ENCODE measurements around the gene SMARCA2.
"Not testable (repeated sequence)": the region's sequence is repeated elsewhere in the genome, so short reads cannot be mapped to it uniquely, and the experiment has no call there.

SMARCA2 gene

GRCh38 chr9:2144619-2145018 is 129.5 kb downstream of the SMARCA2 start:
- no peak overlapping the region for H3K27ac ChIP-seq
- no peak overlapping the region for H3K9ac ChIP-seq (ENCODE audit: insufficient read length)
- TF ChIP-seq EZH2 (IDR thresholded peaks at IDR 0.05), result no peak
- no peak for TF ChIP-seq POLR2AphosphoS5 (IDR thresholded peaks at IDR 0.05; ENCODE audit: borderline replicate concordance, low read depth, low read length)
- TF ChIP-seq FOXP2 (optimal IDR thresholded peaks at IDR 0.05; ENCODE audit: control extremely low read depth, extremely low read length, insufficient read depth), result no peak
- no peak for DNase-seq (ENCODE audit: low read depth, low spot score)
- H3K9me3 ChIP-seq (ENCODE audit: low read depth, low read length), result no peaks in the 10 kb centered on the region
- no peaks in the 10 kb centered on the region for H3K36me3 ChIP-seq (ENCODE audit: insufficient read depth, low read length)
- no peak overlapping the region for H3K4me3 ChIP-seq

GRCh38 chr9:2145746-2146145 is 130.6 kb downstream of the SMARCA2 start:
- no peak overlapping the region for H3K27ac ChIP-seq
- no peaks in the 10 kb centered on the region for H3K36me3 ChIP-seq (ENCODE audit: insufficient read depth, low read length)
- no peaks in the 10 kb centered on the region for H3K9me3 ChIP-seq (ENCODE audit: low read depth, low read length)
- no peak overlapping the region for H3K9ac ChIP-seq (ENCODE audit: insufficient read length)
- TF ChIP-seq POLR2AphosphoS5 (IDR thresholded peaks at IDR 0.05; ENCODE audit: borderline replicate concordance, low read depth, low read length) (no peak), EZH2 (IDR thresholded peaks at IDR 0.05) (no peak), FOXP2 (optimal IDR thresholded peaks at IDR 0.05; ENCODE audit: control extremely low read depth, extremely low read length, insufficient read depth) (no peak)
- no peak overlapping the region for H3K4me3 ChIP-seq
- no peak for DNase-seq (ENCODE audit: low read depth, low spot score)

- H3K9me3 ChIP-seq (ENCODE audit: low read depth, low read length); H3K9ac ChIP-seq (ENCODE audit: insufficient read length); DNase-seq (ENCODE audit: low read depth, low spot score); H3K27ac ChIP-seq; H3K36me3 ChIP-seq (ENCODE audit: insufficient read depth, low read length); H3K4me3 ChIP-seq: not testable (repeated sequence)
These were observed 131.6 kb downstream of the SMARCA2 start for GRCh38 chr9:2146700-2147099.

- no peak overlapping the region for H3K4me3 ChIP-seq
- H3K9me3 ChIP-seq (ENCODE audit: low read depth, low read length), result no peaks in the 10 kb centered on the region
- DNase-seq (ENCODE audit: low read depth, low spot score), result no peak
- H3K9ac ChIP-seq (ENCODE audit: insufficient read length), result no peak overlapping the region
- TF ChIP-seq POLR2AphosphoS5 (IDR thresholded peaks at IDR 0.05; ENCODE audit: borderline replicate concordance, low read depth, low read length) (no peak), FOXP2 (optimal IDR thresholded peaks at IDR 0.05; ENCODE audit: control extremely low read depth, extremely low read length, insufficient read depth) (no peak), EZH2 (IDR thresholded peaks at IDR 0.05) (no peak)
- H3K27ac ChIP-seq, result no peak overlapping the region
- no peaks in the 10 kb centered on the region for H3K36me3 ChIP-seq (ENCODE audit: insufficient read depth, low read length)
These were observed 135.2 kb downstream of the SMARCA2 start for GRCh38 chr9:2150338-2150737.

GRCh38 chr9:2151171-2151570 is 136.0 kb downstream of the SMARCA2 start:
- Histone ChIP-seq H3K27ac (no peak overlapping the region), H3K36me3 (ENCODE audit: insufficient read depth, low read length) (no peaks in the 10 kb centered on the region), H3K9me3 (ENCODE audit: low read depth, low read length) (no peaks in the 10 kb centered on the region), H3K4me3 (no peak overlapping the region), H3K9ac (ENCODE audit: insufficient read length) (no peak overlapping the region)
- DNase-seq (ENCODE audit: low read depth, low spot score), result no peak
- TF ChIP-seq EZH2 (IDR thresholded peaks at IDR 0.05) (no peak), FOXP2 (optimal IDR thresholded peaks at IDR 0.05; ENCODE audit: control extremely low read depth, extremely low read length, insufficient read depth) (no peak), POLR2AphosphoS5 (IDR thresholded peaks at IDR 0.05; ENCODE audit: borderline replicate concordance, low read depth, low read length) (no peak)

- no peaks in the 10 kb centered on the region for H3K9me3 ChIP-seq (ENCODE audit: low read depth, low read length)
- TF ChIP-seq POLR2AphosphoS5 (IDR thresholded peaks at IDR 0.05; ENCODE audit: borderline replicate concordance, low read depth, low read length), result no peak
- TF ChIP-seq FOXP2 (optimal IDR thresholded peaks at IDR 0.05; ENCODE audit: control extremely low read depth, extremely low read length, insufficient read depth), result no peak
- no peak for TF ChIP-seq EZH2 (IDR thresholded peaks at IDR 0.05)
- H3K9ac ChIP-seq (ENCODE audit: insufficient read length), result no peak overlapping the region
- H3K4me3 ChIP-seq, result no peak overlapping the region
- no peak overlapping the region for H3K27ac ChIP-seq
- no peak for DNase-seq (ENCODE audit: low read depth, low spot score)
- no peaks in the 10 kb centered on the region for H3K36me3 ChIP-seq (ENCODE audit: insufficient read depth, low read length)
These were observed 138.0 kb downstream of the SMARCA2 start for GRCh38 chr9:2152966-2153629.

- Histone ChIP-seq H3K9me3 (ENCODE audit: low read depth, low read length) (no peaks in the 10 kb centered on the region), H3K9ac (ENCODE audit: insufficient read length) (no peak overlapping the region), H3K4me3 (no peak overlapping the region), H3K27ac (no peak overlapping the region), H3K36me3 (ENCODE audit: insufficient read depth, low read length) (no peaks in the 10 kb centered on the region)
- no peak for DNase-seq (ENCODE audit: low read depth, low spot score)
- TF ChIP-seq FOXP2 (optimal IDR thresholded peaks at IDR 0.05; ENCODE audit: control extremely low read depth, extremely low read length, insufficient read depth), result no peak
- no peak for TF ChIP-seq POLR2AphosphoS5 (IDR thresholded peaks at IDR 0.05; ENCODE audit: borderline replicate concordance, low read depth, low read length)
- TF ChIP-seq EZH2 (IDR thresholded peaks at IDR 0.05), result no peak
These were observed 138.6 kb downstream of the SMARCA2 start for GRCh38 chr9:2153630-2154217.

GRCh38 chr9:2154731-2155130 is 139.6 kb downstream of the SMARCA2 start:
- Histone ChIP-seq H3K9ac (ENCODE audit: insufficient read length) (no peak overlapping the region), H3K9me3 (ENCODE audit: low read depth, low read length) (no peaks in the 10 kb centered on the region), H3K27ac (no peak overlapping the region), H3K4me3 (no peak overlapping the region), H3K36me3 (ENCODE audit: insufficient read depth, low read length) (no peaks in the 10 kb centered on the region)
- TF ChIP-seq EZH2 (IDR thresholded peaks at IDR 0.05) (no peak), FOXP2 (optimal IDR thresholded peaks at IDR 0.05; ENCODE audit: control extremely low read depth, extremely low read length, insufficient read depth) (no peak), POLR2AphosphoS5 (IDR thresholded peaks at IDR 0.05; ENCODE audit: borderline replicate concordance, low read depth, low read length) (no peak)
- DNase-seq (ENCODE audit: low read depth, low spot score), result no peak

GRCh38 chr9:2155966-2156365 is 140.8 kb downstream of the SMARCA2 start:
- no peak for TF ChIP-seq FOXP2 (optimal IDR thresholded peaks at IDR 0.05; ENCODE audit: control extremely low read depth, extremely low read length, insufficient read depth)
- no peak for TF ChIP-seq POLR2AphosphoS5 (IDR thresholded peaks at IDR 0.05; ENCODE audit: borderline replicate concordance, low read depth, low read length)
- no peak for TF ChIP-seq EZH2 (IDR thresholded peaks at IDR 0.05)
- DNase-seq (ENCODE audit: low read depth, low spot score), result no peak
- H3K4me3 ChIP-seq, result no peak overlapping the region
- no peak overlapping the region for H3K9ac ChIP-seq (ENCODE audit: insufficient read length)
- no peaks in the 10 kb centered on the region for H3K9me3 ChIP-seq (ENCODE audit: low read depth, low read length)
- no peak overlapping the region for H3K27ac ChIP-seq
- no peaks in the 10 kb centered on the region for H3K36me3 ChIP-seq (ENCODE audit: insufficient read depth, low read length)
